ENCODE data around the gene DDX23. TPM values are rescaled to one million over a fixed set of nuclear protein-coding genes. Genes with fewer than 3 reads are reported as not detected.

DDX23 gene
- total RNA-seq, 1 donor from 2014 or later = 48.8 TPM

- peak; percentile 46 for DNase-seq
Observed at GRCh38 chr12:48795550-48796455, 56.2 kb downstream of the DDX23 start.

DNA sequence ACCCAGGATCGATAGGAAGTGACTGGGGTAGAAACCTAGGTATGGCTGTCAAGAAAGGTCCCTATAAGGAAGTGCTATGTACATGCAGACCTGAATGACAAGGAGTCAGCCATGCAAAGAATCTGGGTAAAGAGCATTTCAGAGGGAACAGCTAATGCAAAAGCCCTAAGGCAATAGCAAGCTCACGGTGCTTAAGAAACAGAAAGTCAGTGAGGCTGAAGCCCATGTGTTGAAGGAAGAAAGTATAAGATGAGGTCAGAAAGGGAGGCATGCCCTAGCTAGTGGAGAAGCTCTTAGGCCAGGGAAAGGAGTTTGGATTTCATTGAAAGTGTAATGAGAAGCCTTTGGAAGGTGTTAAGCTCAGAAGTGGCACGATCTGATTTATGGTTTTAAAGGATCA, 57.1 kb downstream of the DDX23 start:
- no peak for DNase-seq

DNA sequence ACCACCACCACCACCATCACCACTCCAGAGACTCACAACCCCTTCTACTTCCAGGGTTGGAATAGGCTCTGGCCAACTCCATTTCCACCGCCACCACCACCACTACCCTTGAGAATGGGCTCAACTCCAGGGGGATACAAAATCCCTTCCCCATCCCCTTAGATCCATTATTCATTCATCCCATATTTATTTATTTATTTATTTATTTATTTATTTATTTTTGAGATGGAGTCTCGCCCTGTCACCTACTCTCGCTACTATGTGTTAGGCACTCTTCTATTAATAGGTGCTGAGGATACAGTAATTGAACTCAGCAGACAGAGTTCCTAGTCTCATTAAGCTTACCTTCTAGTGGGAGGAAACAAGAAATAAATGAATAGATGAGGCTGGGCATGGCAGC, 58.3 kb downstream of the DDX23 start:
- no peak for DNase-seq

GRCh38 chr12:48789858-48790326, 62.1 kb downstream of the DDX23 start:
- no peak for DNase-seq

- DNase-seq = peak; percentile 58
Observed at GRCh38 chr12:48788854-48789775, 62.8 kb downstream of the DDX23 start, which contains the start of gene ADCY6. Gene ADCY6, minus strand, starts transcription at chr12:48789089. Its CDS starts 5,655 bp downstream, at chr12:48783434.

- DNase-seq = no peak
Observed at GRCh38 chr12:48788524-48788853, 63.5 kb downstream of the DDX23 start.

DNA sequence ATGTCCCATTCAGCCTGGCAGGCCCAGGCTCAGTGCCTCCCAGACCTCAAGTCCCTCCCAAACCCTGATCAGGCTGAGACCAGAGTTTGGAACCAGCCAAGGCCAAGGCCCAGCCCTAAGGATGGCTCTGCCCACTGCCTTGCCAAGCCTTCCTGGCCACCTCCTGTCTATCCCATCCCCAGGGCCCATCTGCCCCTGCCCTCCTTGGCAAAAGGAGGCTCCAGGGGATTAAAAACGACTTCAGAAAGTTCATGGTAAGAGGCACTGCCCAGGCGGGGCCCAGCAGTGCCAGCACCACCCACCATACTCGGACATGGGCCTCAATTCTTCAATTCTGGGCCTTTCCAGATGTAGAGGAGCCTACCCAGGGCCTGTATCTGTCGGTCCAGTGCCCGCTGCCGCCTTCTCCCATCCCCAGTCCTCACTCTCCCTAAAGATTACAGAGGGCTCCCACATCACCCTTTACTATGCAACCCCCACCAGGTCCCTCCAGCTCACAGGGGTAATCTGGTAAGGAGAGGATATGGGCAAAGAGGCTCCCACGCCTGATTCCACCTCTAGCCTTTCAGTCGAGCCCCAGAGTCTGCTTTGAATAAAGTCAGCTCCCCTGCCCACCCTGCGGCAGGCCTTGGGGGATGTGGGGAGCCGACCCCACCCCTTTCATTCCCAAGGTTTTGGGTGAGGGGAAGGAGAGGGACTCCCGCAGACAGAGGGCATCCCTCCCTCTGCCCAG, 64.0 kb downstream of the DDX23 start:
- DNase-seq = no peak

- no peak for DNase-seq
Observed at GRCh38 chr12:48786591-48787544, 65.1 kb downstream of the DDX23 start.

- no peak for DNase-seq
Observed at GRCh38 chr12:48783432-48783831, 68.5 kb downstream of the DDX23 start.

DNA sequence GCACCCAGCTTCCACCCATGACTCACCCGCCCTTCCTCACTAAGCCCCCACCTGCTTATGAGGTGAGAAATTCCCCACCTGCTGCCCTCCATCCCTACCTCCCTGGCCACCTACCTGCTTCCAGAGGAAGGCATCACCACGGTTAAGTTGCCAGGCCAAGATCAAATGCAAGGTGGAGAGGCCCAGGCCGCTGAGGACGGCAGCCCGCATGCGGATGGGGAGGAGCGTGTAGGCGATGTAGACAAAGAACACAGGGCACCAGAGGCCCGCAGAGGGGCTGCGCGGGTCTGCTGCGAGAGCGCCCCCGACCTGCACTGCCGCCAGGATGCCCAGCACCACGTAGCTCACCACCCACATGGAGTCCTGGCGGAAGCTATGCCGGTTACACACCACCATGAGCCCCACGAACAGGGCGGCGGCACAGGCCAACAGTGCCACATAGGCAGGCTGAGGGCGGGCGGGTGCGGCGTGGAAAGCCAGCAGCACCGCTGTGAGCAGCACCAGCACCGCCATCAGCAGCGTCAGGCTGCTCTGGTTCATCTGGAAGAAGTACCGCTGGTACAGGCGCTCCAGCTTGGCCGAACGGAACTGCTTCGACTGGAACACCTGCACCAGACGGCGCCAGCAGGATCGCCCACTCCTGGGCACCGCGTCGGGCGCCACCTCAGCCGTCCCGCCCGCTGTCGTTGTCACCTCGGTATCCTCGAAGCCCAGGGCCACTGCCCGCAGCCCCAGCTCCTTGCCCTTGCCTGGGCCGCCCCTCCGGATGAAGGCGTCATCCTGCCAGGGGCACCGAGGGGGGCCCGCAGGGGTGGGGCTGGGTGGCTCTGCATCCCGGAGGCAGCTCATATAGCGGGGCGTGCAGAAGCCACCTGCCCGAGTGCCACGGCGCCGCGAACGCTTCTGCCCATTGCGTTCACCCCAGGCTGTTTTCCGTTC, 69.2 kb downstream of the DDX23 start:
- DNase-seq = no peak

DNA sequence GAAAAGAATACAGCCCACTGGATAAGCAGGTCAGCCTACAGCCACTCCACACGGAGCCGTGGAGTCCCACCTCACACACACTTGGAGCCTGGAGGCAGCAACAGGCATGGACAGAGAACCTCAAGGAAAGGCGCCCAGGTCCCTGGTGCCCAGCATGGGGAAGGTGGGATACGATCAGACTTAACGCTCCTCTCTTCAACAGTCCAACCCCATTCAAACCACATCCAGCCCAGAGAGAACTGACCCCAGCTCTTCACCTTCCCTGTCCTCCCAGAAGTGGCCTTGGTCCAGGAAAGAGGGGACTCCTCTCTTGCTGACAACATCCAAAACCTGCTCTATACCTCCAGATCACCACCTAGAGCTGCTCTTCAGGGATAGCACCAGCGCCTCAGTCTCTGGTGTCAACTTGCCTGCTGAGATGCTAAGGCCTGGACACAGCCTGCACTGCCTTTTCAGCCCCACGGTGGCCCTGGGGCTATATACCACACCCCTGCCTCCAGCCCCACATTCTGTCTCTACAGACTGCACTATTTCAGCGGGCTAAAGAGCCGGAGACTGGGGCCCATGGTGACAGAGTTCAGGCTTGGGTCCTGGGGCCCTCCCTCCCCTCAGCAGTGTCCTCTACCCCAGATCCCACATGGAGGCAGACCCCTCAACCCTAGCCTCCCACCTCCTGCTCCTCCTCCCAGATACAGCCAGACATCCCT, 70.1 kb downstream of the DDX23 start:
- no peak for DNase-seq

DNA sequence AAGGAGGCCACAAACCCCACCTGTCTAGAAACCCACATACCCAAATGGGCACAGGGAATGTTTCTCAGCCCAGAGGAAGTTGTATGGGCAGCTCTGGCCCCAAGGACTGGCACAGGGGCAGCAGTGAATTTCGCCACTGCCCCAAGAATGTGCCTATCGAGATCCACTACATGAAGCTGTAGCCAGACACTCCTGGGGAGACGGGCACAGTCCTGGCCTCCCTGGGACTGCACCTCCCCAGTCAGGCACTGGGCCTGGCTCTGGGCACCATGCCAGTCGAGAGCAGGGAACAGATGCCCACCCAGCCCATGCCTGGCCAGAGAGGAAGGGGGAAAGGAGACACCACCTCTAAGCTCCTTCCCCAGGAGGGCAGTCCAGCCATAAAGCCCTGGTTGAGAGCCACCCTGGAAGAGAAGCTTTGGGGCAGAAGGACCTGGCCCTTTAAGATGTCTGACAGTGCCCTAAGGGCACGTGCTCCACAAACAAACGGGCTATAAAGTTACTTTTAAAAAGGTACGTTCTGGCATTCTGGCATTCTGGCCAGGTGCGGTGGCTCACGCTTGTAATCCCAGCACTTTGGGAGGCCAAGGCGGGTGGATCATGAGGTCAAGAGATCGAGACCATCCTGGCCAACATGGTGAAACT, 71.5 kb downstream of the DDX23 start:
- DNase-seq = no peak

DNA sequence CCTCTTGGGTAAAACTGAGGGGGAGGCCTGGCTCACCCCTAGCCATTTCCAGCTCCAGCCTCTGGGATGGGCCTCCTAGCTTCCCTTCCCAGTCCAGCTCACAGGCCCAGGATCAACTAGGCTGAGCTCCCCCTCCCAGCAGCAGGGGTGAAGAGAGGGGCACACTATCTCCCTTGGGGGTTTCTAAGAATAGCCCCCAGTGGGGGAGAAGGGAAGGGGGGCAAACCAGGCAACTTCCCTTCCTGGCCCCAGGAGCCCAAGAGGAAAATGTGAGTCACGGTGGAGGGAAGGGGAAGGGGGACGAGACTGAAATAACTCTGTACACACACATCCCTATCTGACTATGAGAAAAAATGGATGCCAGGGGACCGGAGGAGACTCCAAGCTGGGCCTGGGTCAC, 72.1 kb downstream of the DDX23 start:
- DNase-seq = no peak

Small RNAs within 50 kb of the gene (small RNA-seq; reads per million reads assigned to genes)
- gene RF00019 (not detected), gene RNU6-600P (not detected)

Other genes starting within 250 kb of the DDX23 start
- gene KANSL2, start 169.9 kb downstream of the DDX23 start, total RNA-seq = 58.6 TPM
- gene CCNT1, start 135.5 kb downstream of the DDX23 start, total RNA-seq = 44.0 TPM
- 31.5 TPM for gene ADCY6, start 63.1 kb downstream of the DDX23 start, total RNA-seq
- 44.3 TPM for gene CACNB3, start 33.7 kb downstream of the DDX23 start, total RNA-seq
- gene RND1, start 13.7 kb upstream of the DDX23 start, total RNA-seq = 22.9 TPM
- gene FKBP11, start 73.3 kb upstream of the DDX23 start, total RNA-seq = 3.6 TPM
- gene ARF3, start 105.3 kb upstream of the DDX23 start, total RNA-seq = 67.5 TPM
- 6.2 TPM for gene WNT10B, start 119.6 kb upstream of the DDX23 start, total RNA-seq
- gene WNT1, start 126.2 kb upstream of the DDX23 start, total RNA-seq = not detected
- 9.2 TPM for gene DDN, start 147.2 kb upstream of the DDX23 start, total RNA-seq
- gene PRKAG1, start 166.6 kb upstream of the DDX23 start, total RNA-seq = 27.9 TPM
- 17.6 TPM for gene KMT2D, start 208.6 kb upstream of the DDX23 start, total RNA-seq
- 0.78 TPM for gene RHEBL1, start 217.8 kb upstream of the DDX23 start, total RNA-seq
- 0.47 TPM for gene DHH, start 242.6 kb upstream of the DDX23 start, total RNA-seq